Smooth muscle cell (in vitro differentiated cells): Measurements from ENCODE around the gene NIPSNAP3A. TPM values are rescaled to one million over a fixed set of nuclear protein-coding genes. Genes with fewer than 3 reads are reported as not detected.
"Not testable (repeated sequence)": the region's sequence is repeated elsewhere in the genome, so short reads cannot be mapped to it uniquely, and the experiment has no call there.

Experiments
- DNase-seq: peaks from one replicate; lab custom pipeline; 2025; ENCODE audit not compliant: unreplicated experiment; lab: John Stamatoyannopoulos, UW
- H2AFZ ChIP-seq: fragments of 200-600 bp; sonication (generic); 2 replicates; pipeline ENCODE4 v1.6.0; 2016; ENCODE audit warnings: antibody characterized with exemption, low read depth, mild to moderate bottlenecking
- H3F3A ChIP-seq: fragments of 200-600 bp; sonication (generic); 2 replicates; pipeline ENCODE4 v1.6.0; 2017; ENCODE audit warnings: antibody characterized with exemption, low read depth
- H3K27ac ChIP-seq: fragments of 200-600 bp; sonication (generic); 2 replicates; pipeline ENCODE4 v1.5.1; 2016; ENCODE audit warnings: low read depth, mild to moderate bottlenecking
- H3K27me3 ChIP-seq: fragments of 200-600 bp; sonication (generic); 2 replicates; pipeline ENCODE4 v1.6.1; 2016; ENCODE audit warnings: low read depth, mild to moderate bottlenecking
- H3K36me3 ChIP-seq: fragments of 200-600 bp; sonication (generic); 2 replicates; pipeline ENCODE4 v1.5.1; 2016; ENCODE audit warnings: low read depth
- H3K4me1 ChIP-seq: fragments of 200-600 bp; sonication (generic); 2 replicates; pipeline ENCODE4 v1.5.1; 2016; ENCODE audit warnings: low read depth
- H3K4me2 ChIP-seq: fragments of 200-600 bp; sonication (generic); 2 replicates; pipeline ENCODE4 v1.6.0; 2016; ENCODE audit warnings: mild to moderate bottlenecking
- H3K4me3 ChIP-seq: fragments of 200-600 bp; sonication (generic); 2 replicates; pipeline ENCODE4 v1.5.1; 2016; ENCODE audit warnings: mild to moderate bottlenecking
- H3K79me2 ChIP-seq: fragments of 200-600 bp; sonication (generic); 2 replicates; pipeline ENCODE4 v1.6.0; 2016; ENCODE audit warnings: low read depth, mild to moderate bottlenecking
- H3K9ac ChIP-seq: fragments of 200-600 bp; sonication (generic); 2 replicates; pipeline ENCODE4 v1.6.0; 2016; ENCODE audit warnings: low read depth
- H3K9me3 ChIP-seq: fragments of 200-600 bp; sonication (generic); replicated peaks from 2 replicates; pipeline ENCODE4 v1.5.1; 2016; ENCODE audit warnings: low read depth
- H4K20me1 ChIP-seq: fragments of 200-600 bp; sonication (generic); 2 replicates; pipeline ENCODE4 v1.6.0; 2016; ENCODE audit warnings: low read depth
- CTCF ChIP-seq: fragments of 200-600 bp; sonication (generic); IDR thresholded peaks from 2 replicates; pipeline ENCODE4 v1.5.1; 2017; ENCODE audit warnings: borderline replicate concordance, mild to moderate bottlenecking, antibody characterized with exemption; ENCODE audit not compliant: insufficient read depth, poor library complexity, severe bottlenecking
- WGBS: methylation state at CpG from one replicate; pipeline ENCODE4 v1.1.7; 2016; ENCODE audit warnings: low lambda C conversion rate; 5-methylcytosine and 5-hydroxymethylcytosine counted together
- polyA plus RNA-seq: library from polyadenylated mRNA; unstranded; fragments of >200 nt; fragmentation: Nextera tagmentation; extraction: Ambion mirVana; gene quantifications from 2 replicates; pipeline ENCODE4 v1.2.1, GENCODE V29; 2016
- total RNA-seq: library from RNA; depleted of rRNA; stranded (reverse); fragments of >200 nt; gene quantifications from 2 replicates; pipeline ENCODE4 v1.2.3, GENCODE V29; 2014

NIPSNAP3A gene
- total RNA-seq (31.4 and 41.9 TPM in 2 replicates), polyA plus RNA-seq (24.3 and 29.3 TPM in 2 replicates)

- Histone ChIP-seq H3K79me2 (peaks cover 12% of the 10 kb centered on the region), H3K4me3 (peak within 1 kb of the TSS; percentile 96), H3K27me3 (no peaks in the 10 kb centered on the region), H2AFZ (peak within 1 kb of the TSS; percentile 100), H3K9me3 (no peaks in the 10 kb centered on the region), H3K27ac (peak within 1 kb of the TSS; percentile 55), H3K4me2 (peak within 1 kb of the TSS; percentile 93), H3F3A (no peaks in the 10 kb centered on the region), H3K9ac (peak within 1 kb of the TSS; percentile 78), H4K20me1 (no peaks in the 10 kb centered on the region), H3K4me1 (no peaks in the 10 kb centered on the region), H3K36me3 (peaks cover under 1% of the 10 kb centered on the region)
- TF ChIP-seq CTCF: no peak
- under 1% methylated on average over 68 of the region's 71 CpGs for WGBS
- DNase-seq: peak; percentile 85
These were observed at the start of gene NIPSNAP3A for GRCh38 chr9:104747565-104748358. Gene NIPSNAP3A, plus strand, starts transcription at chr9:104747683. Its CDS starts 110 bp downstream, at chr9:104747793.

- Histone ChIP-seq H2AFZ (no peak overlapping the region), H3K4me3 (no peak overlapping the region), H3F3A (no peaks in the 10 kb centered on the region), H3K79me2 (no peaks in the 10 kb centered on the region), H4K20me1 (no peaks in the 10 kb centered on the region), H3K9ac (no peak overlapping the region), H3K27me3 (peaks cover 3% of the 10 kb centered on the region), H3K27ac (no peak overlapping the region), H3K9me3 (no peaks in the 10 kb centered on the region), H3K4me1 (no peaks in the 10 kb centered on the region), H3K4me2 (no peak overlapping the region), H3K36me3 (no peaks in the 10 kb centered on the region)
- no peak for TF ChIP-seq CTCF
- 89% methylated on average over 3 of the region's 3 CpGs for WGBS
- no peak for DNase-seq
These were observed 47.2 kb upstream of the NIPSNAP3A start for GRCh38 chr9:104700306-104700705.

GRCh38 chr9:104708737-104709136 is 38.7 kb upstream of the NIPSNAP3A start:
- H2AFZ ChIP-seq, DNase-seq, H3K4me1 ChIP-seq, H4K20me1 ChIP-seq, H3K9me3 ChIP-seq, H3F3A ChIP-seq, H3K27me3 ChIP-seq, H3K4me2 ChIP-seq, H3K27ac ChIP-seq, H3K9ac ChIP-seq, H3K36me3 ChIP-seq, H3K79me2 ChIP-seq, H3K4me3 ChIP-seq: not testable (repeated sequence)
- WGBS: 58% methylated on average over 1 of the region's 1 CpG

- Histone ChIP-seq H3K4me3 (no peak overlapping the region), H3K36me3 (no peaks in the 10 kb centered on the region), H3K9ac (no peak overlapping the region), H3K9me3 (no peaks in the 10 kb centered on the region), H3K79me2 (no peaks in the 10 kb centered on the region), H4K20me1 (no peaks in the 10 kb centered on the region), H3K4me1 (no peaks in the 10 kb centered on the region), H3F3A (no peaks in the 10 kb centered on the region), H3K27me3 (no peaks in the 10 kb centered on the region), H3K4me2 (no peak overlapping the region), H3K27ac (no peak overlapping the region), H2AFZ (no peak overlapping the region)
- no peak for TF ChIP-seq CTCF
- WGBS: 78% methylated on average over 4 of the region's 4 CpGs
- DNase-seq: no peak
These were observed 35.9 kb upstream of the NIPSNAP3A start for GRCh38 chr9:104711604-104712003.
